Panc1 (cell line): Measurements from ENCODE around the gene CACNA1G.

ENCODE experiments used
- POLR2AphosphoS5 ChIP-seq: IDR thresholded peaks from 2 replicates; pipeline ENCODE4 v1.6.1; 2012; ENCODE audit warnings: mild to moderate bottlenecking, low read depth, low read length, moderate library complexity
- TF ChIP-seq, protein P1 (sequence below): fragments of 450-650 bp; IDR thresholded peaks from 2 replicates; pipeline ENCODE4 v1.5.1; 2017; ENCODE audit warnings: mild to moderate bottlenecking

DNA sequence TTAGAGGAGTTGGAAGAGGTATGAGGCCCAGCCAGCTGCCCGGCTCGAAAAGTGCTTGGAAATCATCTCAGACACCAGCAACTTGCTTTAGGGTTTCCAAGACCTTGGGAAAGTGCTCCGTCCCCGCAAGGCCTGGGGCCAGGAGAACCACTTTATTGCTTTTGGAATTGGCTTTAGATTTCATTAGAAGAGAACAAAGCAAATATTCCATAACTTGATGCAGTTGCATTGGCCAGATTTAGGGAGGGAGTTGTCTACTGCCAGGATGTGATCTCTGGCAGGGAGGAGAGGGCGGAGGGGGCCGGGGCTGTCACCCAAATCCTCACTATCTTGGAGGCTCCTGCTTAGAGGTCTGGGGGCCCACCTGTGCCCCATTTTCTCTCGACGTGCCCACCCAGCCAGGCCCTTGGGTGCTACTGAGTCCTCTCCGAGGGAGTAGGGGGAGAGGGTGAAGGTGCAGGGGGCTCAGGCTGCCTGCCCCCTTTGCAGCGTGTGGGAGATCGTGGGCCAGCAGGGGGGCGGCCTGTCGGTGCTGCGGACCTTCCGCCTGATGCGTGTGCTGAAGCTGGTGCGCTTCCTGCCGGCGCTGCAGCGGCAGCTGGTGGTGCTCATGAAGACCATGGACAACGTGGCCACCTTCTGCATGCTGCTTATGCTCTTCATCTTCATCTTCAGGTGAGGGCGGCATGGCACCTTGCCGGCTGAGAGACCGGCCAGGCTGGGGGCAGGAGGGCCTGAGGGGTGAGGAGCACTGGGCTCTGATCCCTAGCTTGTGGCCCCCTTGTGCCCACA, 30.6 kb downstream of the CACNA1G start:
- TF ChIP-seq, protein P1, sequence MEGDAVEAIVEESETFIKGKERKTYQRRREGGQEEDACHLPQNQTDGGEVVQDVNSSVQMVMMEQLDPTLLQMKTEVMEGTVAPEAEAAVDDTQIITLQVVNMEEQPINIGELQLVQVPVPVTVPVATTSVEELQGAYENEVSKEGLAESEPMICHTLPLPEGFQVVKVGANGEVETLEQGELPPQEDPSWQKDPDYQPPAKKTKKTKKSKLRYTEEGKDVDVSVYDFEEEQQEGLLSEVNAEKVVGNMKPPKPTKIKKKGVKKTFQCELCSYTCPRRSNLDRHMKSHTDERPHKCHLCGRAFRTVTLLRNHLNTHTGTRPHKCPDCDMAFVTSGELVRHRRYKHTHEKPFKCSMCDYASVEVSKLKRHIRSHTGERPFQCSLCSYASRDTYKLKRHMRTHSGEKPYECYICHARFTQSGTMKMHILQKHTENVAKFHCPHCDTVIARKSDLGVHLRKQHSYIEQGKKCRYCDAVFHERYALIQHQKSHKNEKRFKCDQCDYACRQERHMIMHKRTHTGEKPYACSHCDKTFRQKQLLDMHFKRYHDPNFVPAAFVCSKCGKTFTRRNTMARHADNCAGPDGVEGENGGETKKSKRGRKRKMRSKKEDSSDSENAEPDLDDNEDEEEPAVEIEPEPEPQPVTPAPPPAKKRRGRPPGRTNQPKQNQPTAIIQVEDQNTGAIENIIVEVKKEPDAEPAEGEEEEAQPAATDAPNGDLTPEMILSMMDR = no peak
- TF ChIP-seq POLR2AphosphoS5 = no peak
